ENCODE results near the gene NACC2. TPM values are rescaled to one million over a fixed set of nuclear protein-coding genes. Genes with fewer than 3 reads are reported as not detected.

NACC2 gene
- total and polyA plus RNA-seq, 2 of the 8 experiments (the other 6 are each of a cell fraction or from before 2014, with no cell fraction given) = 8.3 to 14.0 TPM

DNA sequence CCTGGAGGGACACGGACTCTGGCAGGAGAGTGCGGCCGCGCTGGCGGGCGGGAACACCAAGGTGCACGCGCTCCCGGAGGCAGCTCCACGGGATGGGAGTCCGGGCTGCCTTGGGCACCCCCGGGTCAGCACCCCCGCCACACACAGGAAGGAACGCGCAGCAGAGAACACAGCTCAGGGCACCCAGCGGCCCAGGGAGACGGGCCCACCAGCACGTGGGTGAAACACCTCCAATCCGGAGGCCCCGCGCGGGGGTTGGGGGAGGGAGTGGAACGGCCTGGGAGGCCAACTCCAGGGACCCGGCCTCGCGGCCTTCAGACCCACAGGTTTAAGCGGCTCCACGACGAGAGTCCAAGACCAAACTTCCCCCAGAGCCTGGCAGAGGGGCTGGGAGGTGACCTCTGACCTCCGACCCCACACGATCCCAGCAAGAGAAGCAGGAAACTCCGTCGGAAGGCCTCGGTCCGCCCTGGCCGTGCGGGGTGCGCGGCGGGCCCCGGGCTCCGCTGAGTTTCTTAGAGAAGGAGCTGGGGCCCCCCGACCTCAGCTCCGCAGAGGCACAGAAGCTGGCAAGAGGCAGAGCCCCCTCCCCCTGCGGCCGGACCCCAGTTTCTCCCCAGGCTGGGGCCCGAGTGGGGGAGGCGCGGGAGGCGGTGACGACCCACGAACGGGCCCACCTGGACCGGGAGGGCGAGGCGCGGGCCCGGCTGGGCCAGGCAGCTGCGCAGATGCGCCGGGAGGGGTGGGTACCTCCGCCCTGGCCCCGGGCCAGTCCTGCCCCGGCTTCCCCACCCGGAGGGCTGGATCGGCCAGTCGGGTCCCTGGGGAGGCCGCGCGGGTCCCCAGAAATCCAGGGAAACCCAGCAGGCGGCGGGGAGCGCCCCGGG, 851 bp downstream of the NACC2 start (continued):
- TF ChIP-seq, protein P1, sequence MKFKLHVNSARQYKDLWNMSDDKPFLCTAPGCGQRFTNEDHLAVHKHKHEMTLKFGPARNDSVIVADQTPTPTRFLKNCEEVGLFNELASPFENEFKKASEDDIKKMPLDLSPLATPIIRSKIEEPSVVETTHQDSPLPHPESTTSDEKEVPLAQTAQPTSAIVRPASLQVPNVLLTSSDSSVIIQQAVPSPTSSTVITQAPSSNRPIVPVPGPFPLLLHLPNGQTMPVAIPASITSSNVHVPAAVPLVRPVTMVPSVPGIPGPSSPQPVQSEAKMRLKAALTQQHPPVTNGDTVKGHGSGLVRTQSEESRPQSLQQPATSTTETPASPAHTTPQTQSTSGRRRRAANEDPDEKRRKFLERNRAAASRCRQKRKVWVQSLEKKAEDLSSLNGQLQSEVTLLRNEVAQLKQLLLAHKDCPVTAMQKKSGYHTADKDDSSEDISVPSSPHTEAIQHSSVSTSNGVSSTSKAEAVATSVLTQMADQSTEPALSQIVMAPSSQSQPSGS (IDR thresholded peaks at IDR 0.05; ENCODE audit: low read length) = no peak
- no peak for TF ChIP-seq CTBP2 (IDR thresholded peaks at IDR 0.05; ENCODE audit: borderline replicate concordance, insufficient read depth, insufficient read length, low read length)
- no peak for TF ChIP-seq SRF (IDR thresholded peaks at IDR 0.05; ENCODE audit: low read depth, low read length)
- TF ChIP-seq MAX (IDR thresholded peaks at IDR 0.05) = peak; percentile 57; the same call in 1 of the 2 replicates
- no peak for TF ChIP-seq MAFK (IDR thresholded peaks at IDR 0.05; ENCODE audit: low read depth, low read length)
- TF ChIP-seq FOSL1 (IDR thresholded peaks at IDR 0.05; ENCODE audit: insufficient read depth, low read depth, low read length) = no peak
- TF ChIP-seq, protein P2, sequence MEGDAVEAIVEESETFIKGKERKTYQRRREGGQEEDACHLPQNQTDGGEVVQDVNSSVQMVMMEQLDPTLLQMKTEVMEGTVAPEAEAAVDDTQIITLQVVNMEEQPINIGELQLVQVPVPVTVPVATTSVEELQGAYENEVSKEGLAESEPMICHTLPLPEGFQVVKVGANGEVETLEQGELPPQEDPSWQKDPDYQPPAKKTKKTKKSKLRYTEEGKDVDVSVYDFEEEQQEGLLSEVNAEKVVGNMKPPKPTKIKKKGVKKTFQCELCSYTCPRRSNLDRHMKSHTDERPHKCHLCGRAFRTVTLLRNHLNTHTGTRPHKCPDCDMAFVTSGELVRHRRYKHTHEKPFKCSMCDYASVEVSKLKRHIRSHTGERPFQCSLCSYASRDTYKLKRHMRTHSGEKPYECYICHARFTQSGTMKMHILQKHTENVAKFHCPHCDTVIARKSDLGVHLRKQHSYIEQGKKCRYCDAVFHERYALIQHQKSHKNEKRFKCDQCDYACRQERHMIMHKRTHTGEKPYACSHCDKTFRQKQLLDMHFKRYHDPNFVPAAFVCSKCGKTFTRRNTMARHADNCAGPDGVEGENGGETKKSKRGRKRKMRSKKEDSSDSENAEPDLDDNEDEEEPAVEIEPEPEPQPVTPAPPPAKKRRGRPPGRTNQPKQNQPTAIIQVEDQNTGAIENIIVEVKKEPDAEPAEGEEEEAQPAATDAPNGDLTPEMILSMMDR (IDR thresholded peaks at IDR 0.05; ENCODE audit: control extremely low read depth in 1 of 3, insufficient read depth in 1 of 3, low read depth in 1 of 3, low read length in 3 of 3) = no peak
- no peak for TF ChIP-seq EGR1 (IDR thresholded peaks at IDR 0.05; ENCODE audit: borderline replicate concordance, low read depth, low read length)
- no peak for TF ChIP-seq GTF2F1 (IDR thresholded peaks at IDR 0.05; ENCODE audit: borderline replicate concordance, low read depth, low read length)
- TF ChIP-seq RAD21 (IDR thresholded peaks at IDR 0.05 in 1 of 2, conservative IDR thresholded peaks at IDR 0.05 in 1 of 2; ENCODE audit: low read depth in 2 of 2, low read length in 2 of 2) = no peak
- TF ChIP-seq POLR2A (IDR thresholded peaks at IDR 0.05; ENCODE audit: control extremely low read depth in 1 of 2, low read depth in 2 of 2, low read length in 2 of 2) = no peak
- TF ChIP-seq BCL11A (IDR thresholded peaks at IDR 0.05; ENCODE audit: low read depth in 2 of 2, low read length in 2 of 2) = no peak
- 0 out of 2 replicates have a peak, but pooled peaks have one; percentile 26 for TF ChIP-seq KDM1A (IDR thresholded peaks at IDR 0.05; ENCODE audit: borderline replicate concordance, low read length)
- no peak; the same call in 1 of the 2 replicates for TF ChIP-seq BACH1 (IDR thresholded peaks at IDR 0.05; ENCODE audit: low read length)
- TF ChIP-seq SUZ12 (IDR thresholded peaks at IDR 0.05; ENCODE audit: low read length) = peak; percentile 46; the same call in 1 of the 2 replicates
- TF ChIP-seq CBX5 (IDR thresholded peaks at IDR 0.05; ENCODE audit: low read depth, low read length) = no peak
- TF ChIP-seq CHD2 (IDR thresholded peaks at IDR 0.05; ENCODE audit: low read length) = no peak
- TF ChIP-seq HDAC6 (IDR thresholded peaks at IDR 0.05; ENCODE audit: low read depth, low read length) = no peak
